Colonic mucosa (tissue), 2 donors: ENCODE data around the gene MSTO1. TPM values are rescaled to one million over a fixed set of nuclear protein-coding genes. Genes with fewer than 3 reads are reported as not detected.

Experiments used
- total RNA-seq, 2 donors: library from RNA; stranded (reverse); fragmentation: NEBNext Ultra II Directional in 1 of 2; extraction: Animal tissue kit (Norgen Biotek cat#: 25700) in 1 of 2; gene quantifications; one replicate each; pipeline ENCODE4 v1.2.1, GENCODE V29; 2021
- donor health status: DM: no; HTN: no; CAD: no.
- donor health status: DM: no; HTN: no; CAD: no.

MSTO1 gene
- total RNA-seq, 2 donors from 2014 or later: 15.5 to 26.2 TPM

Other genes starting within 250 kb of the MSTO1 start
- 10 to 100 TPM; 37.7 to 47.2 TPM for gene ASH1L, start 47.4 kb upstream of the MSTO1 start, total RNA-seq
- 10 to 100 TPM; 41.9 to 62.1 TPM for gene YY1AP1, start 78.6 kb downstream of the MSTO1 start, total RNA-seq
- 100 to 1,000 TPM in 1 of 2 donors, 10 to 100 TPM in 1; 75.7 to 106 TPM for gene DAP3, start 78.9 kb downstream of the MSTO1 start, total RNA-seq
- 10 to 100 TPM; 33.3 to 34.7 TPM for gene GON4L, start 247.0 kb downstream of the MSTO1 start, total RNA-seq
- 1 to 10 TPM; 1.2 to 4.6 TPM for gene SYT11, start 249.3 kb downstream of the MSTO1 start, total RNA-seq